Lower leg skin (tissue), 3 donors: ENCODE results near the gene POC1A.

Experiments
- POLR2A ChIP-seq, 2 donors: fragments of 450-650 bp; IDR thresholded peaks; one replicate each; pipeline ENCODE4 v1.6.1; 2016 to 2017; ENCODE audit warnings: antibody characterized with exemption in 2 of 2, mild to moderate bottlenecking in 1 of 2, moderate library complexity in 1 of 2
- TF ChIP-seq, protein P1 (sequence below), 3 donors: fragments of 450-650 bp; IDR thresholded peaks; one replicate each; pipeline ENCODE4 v1.5.1; 2016; ENCODE audit warnings: antibody characterized with exemption in 3 of 3, mild to moderate bottlenecking in 3 of 3, moderate library complexity in 2 of 3

DNA sequence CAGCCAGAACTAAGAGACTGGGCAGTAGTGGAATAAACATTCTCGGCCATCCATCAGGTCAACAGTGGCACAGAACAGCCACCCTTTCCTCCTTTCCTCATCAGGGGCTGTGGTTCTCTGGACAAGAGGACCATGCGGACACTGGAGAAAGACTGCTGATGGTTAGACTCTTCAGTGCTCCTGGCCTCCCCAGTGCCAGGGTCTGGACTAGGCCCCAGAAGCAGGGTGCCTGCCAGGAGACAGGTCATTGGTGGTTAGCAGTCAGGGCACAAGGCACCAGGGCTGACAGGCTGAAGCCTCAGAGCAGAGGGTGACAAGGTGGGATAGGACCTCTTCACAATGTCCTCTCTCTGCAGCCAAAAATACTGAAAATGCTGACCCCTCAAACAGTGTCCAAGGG, 30.1 kb downstream of the POC1A start:
- TF ChIP-seq, protein P1, sequence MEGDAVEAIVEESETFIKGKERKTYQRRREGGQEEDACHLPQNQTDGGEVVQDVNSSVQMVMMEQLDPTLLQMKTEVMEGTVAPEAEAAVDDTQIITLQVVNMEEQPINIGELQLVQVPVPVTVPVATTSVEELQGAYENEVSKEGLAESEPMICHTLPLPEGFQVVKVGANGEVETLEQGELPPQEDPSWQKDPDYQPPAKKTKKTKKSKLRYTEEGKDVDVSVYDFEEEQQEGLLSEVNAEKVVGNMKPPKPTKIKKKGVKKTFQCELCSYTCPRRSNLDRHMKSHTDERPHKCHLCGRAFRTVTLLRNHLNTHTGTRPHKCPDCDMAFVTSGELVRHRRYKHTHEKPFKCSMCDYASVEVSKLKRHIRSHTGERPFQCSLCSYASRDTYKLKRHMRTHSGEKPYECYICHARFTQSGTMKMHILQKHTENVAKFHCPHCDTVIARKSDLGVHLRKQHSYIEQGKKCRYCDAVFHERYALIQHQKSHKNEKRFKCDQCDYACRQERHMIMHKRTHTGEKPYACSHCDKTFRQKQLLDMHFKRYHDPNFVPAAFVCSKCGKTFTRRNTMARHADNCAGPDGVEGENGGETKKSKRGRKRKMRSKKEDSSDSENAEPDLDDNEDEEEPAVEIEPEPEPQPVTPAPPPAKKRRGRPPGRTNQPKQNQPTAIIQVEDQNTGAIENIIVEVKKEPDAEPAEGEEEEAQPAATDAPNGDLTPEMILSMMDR (IDR thresholded peaks at IDR 0.05) = no peak
- TF ChIP-seq POLR2A (IDR thresholded peaks at IDR 0.05) = no peak
